Keratinocyte (primary cell): ENCODE results near the gene RNF151. TPM values are rescaled to one million over a fixed set of nuclear protein-coding genes. Genes with fewer than 3 reads are reported as not detected.

Experiments used
- DNase-seq: peaks from one replicate; pipeline ENCODE4 v3.0.0-alpha.2; 2011; ENCODE audit warnings: low read depth, missing footprints, low spot score
- FAIRE-seq: peaks from 2 replicates; lab custom pipeline; 2011; peaks lifted over from hg19 to GRCh38; lab: Jason Lieb, UNC
- H2AFZ ChIP-seq: 2 replicates; pipeline ENCODE4 v1.6.0; 2012; ENCODE audit warnings: low read length, control low read depth, inconsistent platforms; ENCODE audit not compliant: control insufficient read depth
- H3K27ac ChIP-seq: 2 replicates; pipeline ENCODE4 v1.5.1; 2011; ENCODE audit warnings: low read length; ENCODE audit not compliant: control insufficient read depth, insufficient read depth
- H3K27me3 ChIP-seq: 3 replicates; pipeline ENCODE4 v1.6.0; 2011; ENCODE audit warnings: low read length; ENCODE audit not compliant: control insufficient read depth, insufficient read depth; ENCODE audit errors: extremely low read depth
- H3K36me3 ChIP-seq, 2 experiments: 2 replicates in 1 of 2; 3 replicates in 1 of 2; pipeline ENCODE4 v1.5.1; 2011; ENCODE audit warnings: low read length in 2 of 2, mild to moderate bottlenecking in 1 of 2; ENCODE audit not compliant: control insufficient read depth in 2 of 2, insufficient read depth in 2 of 2; ENCODE audit errors: extremely low read depth in 1 of 2
- H3K4me1 ChIP-seq: 3 replicates; pipeline ENCODE4 v1.5.1; 2011; ENCODE audit warnings: low read length; ENCODE audit not compliant: control insufficient read depth, insufficient read depth; ENCODE audit errors: extremely low read depth
- H3K4me2 ChIP-seq: 3 replicates; pipeline ENCODE4 v1.6.0; 2011; ENCODE audit warnings: low read depth, low read length; ENCODE audit not compliant: control insufficient read depth, insufficient read depth; ENCODE audit errors: extremely low read depth
- H3K4me3 ChIP-seq, 3 experiments: fragments of 200-600 bp in 1 of 3; sonication (generic) in 1 of 3; 2 replicates in 2 of 3; 3 replicates in 1 of 3; pipeline ENCODE4 v1.5.1; 2011 to 2016; ENCODE audit warnings: low read length in 3 of 3, mild to moderate bottlenecking in 3 of 3, control low read depth in 2 of 3, inconsistent platforms in 1 of 3, low read depth in 1 of 3, mixed read lengths in 1 of 3, mixed run types in 1 of 3, moderate library complexity in 1 of 3; ENCODE audit not compliant: control insufficient read depth in 2 of 3, insufficient read depth in 2 of 3; ENCODE audit errors: extremely low read depth in 1 of 3
- H3K79me2 ChIP-seq: 2 replicates; pipeline ENCODE4 v1.6.0; 2012; ENCODE audit warnings: low read length; ENCODE audit not compliant: control insufficient read depth, insufficient read depth
- H3K9ac ChIP-seq: 3 replicates; pipeline ENCODE4 v1.6.0; 2011; ENCODE audit warnings: low read length; ENCODE audit not compliant: control insufficient read depth, insufficient read depth; ENCODE audit errors: extremely low read depth
- H3K9me1 ChIP-seq: 3 replicates; pipeline ENCODE4 v1.6.0; 2011; ENCODE audit warnings: low read length; ENCODE audit not compliant: control insufficient read depth, insufficient read depth; ENCODE audit errors: extremely low read depth
- H3K9me3 ChIP-seq: 2 replicates; pipeline ENCODE4 v1.5.1; 2012; ENCODE audit warnings: low read depth, low read length; ENCODE audit not compliant: control insufficient read depth
- H4K20me1 ChIP-seq: 3 replicates; pipeline ENCODE4 v1.6.0; 2011; ENCODE audit warnings: low read length; ENCODE audit not compliant: control insufficient read depth, insufficient read depth; ENCODE audit errors: extremely low read depth
- EZH2 ChIP-seq: IDR thresholded peaks from one replicate; pipeline ENCODE4 v1.6.1; 2012; ENCODE audit warnings: inconsistent platforms, mild to moderate bottlenecking, low read length, moderate library complexity
- dilution Hi-C: fragments of 300-500 bp; cut with MboI; formaldehyde crosslinking; loops from one replicate; pipeline ENCODE4 v1.7.0; 2020; ENCODE audit warnings: low sequenced_read_pairs; ENCODE audit not compliant: extremely low pct_ligation_motif_present
- polyA plus RNA-seq, 5 experiments: library from polyadenylated mRNA; depleted of rRNA in 3 of 5; stranded (reverse) in 3 of 5; stranded (forward) in 1 of 5; unstranded in 1 of 5; fragments of >200 nt; gene quantifications; 1 replicate in 1 of 5; 2 replicates in 3 of 5; 3 replicates in 1 of 5; pipeline versions ENCODE4 v1.2.1 to v1.2.3, GENCODE V29; 2011 to 2012; ENCODE audit warnings: missing spikeins in 2 of 5, low read depth in 1 of 5, low replicate concordance in 1 of 5
- TF ChIP-seq, protein P1 (sequence below), 3 experiments: IDR thresholded peaks in 1 of 3; conservative IDR thresholded peaks in 1 of 3; optimal IDR thresholded peaks in 1 of 3; 2 replicates in 2 of 3; 3 replicates in 1 of 3; pipeline versions ENCODE3 to v1.5.1; 2011; ENCODE audit warnings: low read length in 3 of 3, mild to moderate bottlenecking in 3 of 3, moderate library complexity in 2 of 3, control low read depth in 1 of 3, inconsistent platforms in 1 of 3; ENCODE audit not compliant: insufficient read depth in 2 of 3; ENCODE audit errors: extremely low read depth in 1 of 3

The RNF151 gene
- polyA plus RNA-seq, 1 donor (not counting 4 experiments of a cell fraction or from before 2014, with no cell fraction given) = not detected

DNA sequence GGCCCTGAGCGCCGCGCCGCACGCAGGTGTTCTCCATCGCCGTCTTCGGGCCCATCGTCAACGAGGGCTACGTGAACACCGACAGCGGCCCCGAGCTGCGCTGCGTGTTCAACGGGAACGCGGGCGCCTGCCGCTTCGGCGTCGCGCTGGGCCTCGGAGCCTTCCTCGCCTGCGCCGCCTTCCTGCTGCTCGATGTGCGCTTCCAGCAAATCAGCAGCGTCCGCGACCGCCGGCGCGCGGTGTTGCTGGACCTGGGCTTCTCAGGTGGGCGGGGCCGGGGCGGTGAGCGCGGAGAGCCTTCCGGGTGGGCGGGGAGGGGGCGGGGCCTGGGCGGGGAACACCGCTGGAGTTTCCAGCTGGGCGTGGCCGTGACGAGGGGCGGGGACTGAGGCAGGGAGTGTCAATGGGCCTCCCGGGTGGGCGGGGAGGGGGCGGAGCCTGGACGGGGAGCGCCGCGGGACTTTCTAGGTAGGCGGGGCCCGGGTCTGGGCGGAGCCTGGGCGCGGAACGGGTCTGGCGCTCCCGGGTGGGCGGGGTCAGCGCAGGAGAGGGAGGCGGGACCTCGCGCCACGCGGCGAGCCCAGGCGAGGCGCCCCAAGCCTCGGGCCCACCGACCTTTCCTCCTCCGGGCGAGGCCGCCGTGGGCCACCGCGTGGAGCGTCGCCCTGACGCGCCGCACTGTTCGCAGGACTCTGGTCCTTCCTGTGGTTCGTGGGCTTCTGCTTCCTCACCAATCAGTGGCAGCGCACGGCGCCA, 25.5 kb downstream of the RNF151 start:
- Histone ChIP-seq H3K27me3 (peaks cover 30% of the 10 kb centered on the region), H3K79me2 (no peaks in the 10 kb centered on the region), H3K9ac (peak overlapping the region; percentile 37), H3K4me2 (peak overlapping the region; percentile 70), H2AFZ (peak overlapping the region; percentile 88), H4K20me1 (peaks cover 3% of the 10 kb centered on the region), H3K27ac (no peak overlapping the region), H3K4me3 (peak overlapping the region in 2 of 3 experiments; percentile 23 to 43), H3K4me1 (peaks cover 25% of the 10 kb centered on the region), H3K9me3 (no peaks in the 10 kb centered on the region), H3K9me1 (no peaks in the 10 kb centered on the region), H3K36me3 (peaks cover 4 to 10% of the 10 kb centered on the region in 2 experiments)
- TF ChIP-seq EZH2 = no peak
- TF ChIP-seq, protein P1, sequence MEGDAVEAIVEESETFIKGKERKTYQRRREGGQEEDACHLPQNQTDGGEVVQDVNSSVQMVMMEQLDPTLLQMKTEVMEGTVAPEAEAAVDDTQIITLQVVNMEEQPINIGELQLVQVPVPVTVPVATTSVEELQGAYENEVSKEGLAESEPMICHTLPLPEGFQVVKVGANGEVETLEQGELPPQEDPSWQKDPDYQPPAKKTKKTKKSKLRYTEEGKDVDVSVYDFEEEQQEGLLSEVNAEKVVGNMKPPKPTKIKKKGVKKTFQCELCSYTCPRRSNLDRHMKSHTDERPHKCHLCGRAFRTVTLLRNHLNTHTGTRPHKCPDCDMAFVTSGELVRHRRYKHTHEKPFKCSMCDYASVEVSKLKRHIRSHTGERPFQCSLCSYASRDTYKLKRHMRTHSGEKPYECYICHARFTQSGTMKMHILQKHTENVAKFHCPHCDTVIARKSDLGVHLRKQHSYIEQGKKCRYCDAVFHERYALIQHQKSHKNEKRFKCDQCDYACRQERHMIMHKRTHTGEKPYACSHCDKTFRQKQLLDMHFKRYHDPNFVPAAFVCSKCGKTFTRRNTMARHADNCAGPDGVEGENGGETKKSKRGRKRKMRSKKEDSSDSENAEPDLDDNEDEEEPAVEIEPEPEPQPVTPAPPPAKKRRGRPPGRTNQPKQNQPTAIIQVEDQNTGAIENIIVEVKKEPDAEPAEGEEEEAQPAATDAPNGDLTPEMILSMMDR (optimal IDR thresholded peaks at IDR 0.05 in 1 of 3, IDR thresholded peaks at IDR 0.05 in 1 of 3, conservative IDR thresholded peaks at IDR 0.05 in 1 of 3; ENCODE audit: extremely low read depth in 1 of 3, insufficient read depth in 2 of 3, low read length in 3 of 3) = peak in 1 of 3 experiments; percentile 5
- FAIRE-seq = no peak
- no peak for DNase-seq
- dilution Hi-C loops = no loop called here

DNA sequence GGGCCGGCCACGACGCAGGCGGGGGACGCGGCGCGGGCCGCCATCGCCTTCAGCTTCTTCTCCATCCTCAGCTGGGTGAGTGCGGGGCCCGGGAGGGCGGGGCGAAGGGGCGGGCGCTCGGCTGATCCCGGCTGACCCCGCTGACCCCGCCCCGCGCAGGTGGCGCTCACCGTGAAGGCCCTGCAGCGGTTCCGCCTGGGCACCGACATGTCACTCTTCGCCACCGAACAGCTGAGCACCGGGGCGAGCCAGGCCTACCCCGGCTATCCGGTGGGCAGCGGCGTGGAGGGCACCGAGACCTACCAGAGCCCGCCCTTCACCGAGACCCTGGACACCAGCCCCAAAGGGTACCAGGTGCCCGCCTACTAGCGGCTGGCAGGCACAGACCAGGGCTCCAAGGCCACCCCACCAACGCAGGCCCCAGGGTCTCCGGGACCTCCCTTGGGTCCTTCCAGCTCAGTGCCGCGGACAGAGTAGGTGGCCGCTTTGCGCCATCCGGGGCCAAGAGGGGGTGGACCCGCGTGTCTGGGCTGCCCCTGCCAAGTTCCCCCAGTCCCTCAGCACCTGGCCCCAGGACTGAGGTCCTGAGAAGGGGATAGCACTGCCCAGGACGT, 26.2 kb downstream of the RNF151 start:
- Histone ChIP-seq H3K4me1 (peaks cover 25% of the 10 kb centered on the region), H3K9me1 (no peaks in the 10 kb centered on the region), H3K4me2 (no peak overlapping the region), H2AFZ (no peak overlapping the region), H3K9ac (no peak overlapping the region), H3K27me3 (peaks cover 30% of the 10 kb centered on the region), H3K36me3 (peaks cover 7 to 13% of the 10 kb centered on the region in 2 experiments), H3K79me2 (no peaks in the 10 kb centered on the region), H3K9me3 (no peaks in the 10 kb centered on the region), H3K27ac (no peak overlapping the region), H3K4me3 (no peak overlapping the region), H4K20me1 (peaks cover 3% of the 10 kb centered on the region)
- TF ChIP-seq, protein P1 (optimal IDR thresholded peaks at IDR 0.05 in 1 of 3, IDR thresholded peaks at IDR 0.05 in 1 of 3, conservative IDR thresholded peaks at IDR 0.05 in 1 of 3; ENCODE audit: extremely low read depth in 1 of 3, insufficient read depth in 2 of 3, low read length in 3 of 3) = no peak
- TF ChIP-seq EZH2 = no peak
- dilution Hi-C loops = no loop called here
- DNase-seq (no peak), FAIRE-seq (no peak)
